Thoracic aorta (tissue), 2 donors: ENCODE data around the gene POR. TPM values are rescaled to one million over a fixed set of nuclear protein-coding genes. Genes with fewer than 3 reads are reported as not detected.
"Not testable (repeated sequence)": the region's sequence is repeated elsewhere in the genome, so short reads cannot be mapped to it uniquely, and the experiment has no call there.

Experiments used
- ATAC-seq: fragments of 150-250 bp; one replicate; pipeline ENCODE4 v1.8.0; 2017; ENCODE audit warnings: low read depth; ENCODE audit not compliant: insufficient number of reproducible peaks, low FRiP score
- DNase-seq: peaks from one replicate; pipeline ENCODE4 v3.0.0-alpha.2; 2020; ENCODE audit warnings: low spot score
- H3K27ac ChIP-seq, 2 donors: fragments of 200-600 bp; sonication (generic); 1 replicate in 1 of 2; 2 replicates in 1 of 2; pipeline ENCODE4 v1.5.1; 2016; ENCODE audit warnings: mild to moderate bottlenecking in 2 of 2, moderate library complexity in 2 of 2
- H3K27me3 ChIP-seq: fragments of 200-600 bp; sonication (generic); replicated peaks from 2 replicates; pipeline ENCODE4 v1.6.0; 2016; ENCODE audit warnings: mild to moderate bottlenecking; ENCODE audit not compliant: insufficient read depth
- H3K36me3 ChIP-seq: fragments of 200-600 bp; sonication (generic); one replicate; pipeline ENCODE4 v1.5.1; 2016
- H3K4me1 ChIP-seq, 2 donors: fragments of 200-600 bp; sonication (generic); 1 replicate in 1 of 2; 2 replicates in 1 of 2; pipeline versions ENCODE4 v1.5.1 to v1.6.0; 2016; ENCODE audit warnings: low read depth in 2 of 2, mild to moderate bottlenecking in 1 of 2; ENCODE audit not compliant: control insufficient read depth in 1 of 2
- H3K4me3 ChIP-seq: fragments of 200-600 bp; sonication (generic); 2 replicates; pipeline ENCODE4 v1.5.1; 2016; ENCODE audit warnings: mild to moderate bottlenecking
- H3K9me3 ChIP-seq: fragments of 200-600 bp; sonication (generic); 2 replicates; pipeline ENCODE4 v1.5.1; 2016
- total RNA-seq, 2 donors: library from RNA; depleted of rRNA; stranded (reverse); fragments of >200 nt; gene quantifications; one replicate each; pipeline versions ENCODE4 v1.1.0 to v1.2.3, GENCODE V29; 2016
- TF ChIP-seq, protein P1 (sequence below): fragments of 200-600 bp; sonication (generic); IDR thresholded peaks from one replicate; pipeline ENCODE4 v1.5.1; 2019; ENCODE audit warnings: antibody characterized with exemption

POR gene
- total RNA-seq, 2 donors from 2014 or later: 70.1 to 77.4 TPM

DNA sequence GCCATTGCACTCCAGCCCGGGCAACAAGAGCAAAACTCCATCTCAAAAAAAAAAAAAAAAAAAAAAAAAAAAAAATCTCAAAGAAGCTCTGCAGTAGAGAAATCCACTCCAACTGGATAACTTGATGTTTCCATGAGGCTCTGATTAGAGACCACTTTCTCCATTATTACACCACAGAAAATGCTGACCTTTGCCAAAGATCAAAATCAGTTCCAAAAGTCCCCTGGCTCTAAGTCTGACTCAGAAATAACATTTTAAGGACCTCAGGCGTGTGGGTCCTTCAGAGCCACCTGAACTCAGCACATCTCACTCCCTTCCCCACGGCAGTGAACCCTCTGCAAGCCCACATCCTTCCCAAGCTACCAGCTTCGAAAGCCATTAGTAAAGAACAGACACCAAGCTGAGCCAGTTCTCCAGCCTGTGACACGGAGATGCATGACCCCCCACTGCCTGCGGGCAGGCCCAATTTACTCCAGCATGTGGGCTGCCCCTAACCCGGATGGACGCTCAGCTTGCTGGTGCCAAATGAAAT lies 93.3 kb downstream of the POR start:
- Histone ChIP-seq H3K27ac (no peak overlapping the region), H3K36me3 (peaks cover 7% of the 10 kb centered on the region), H3K4me1 (peaks cover 28 to 31% of the 10 kb centered on the region in 2 donors), H3K27me3 (no peaks in the 10 kb centered on the region), H3K9me3 (no peaks in the 10 kb centered on the region), H3K4me3 (no peak overlapping the region)
- DNase-seq (no peak), ATAC-seq (no peak)
- TF ChIP-seq, protein P1, sequence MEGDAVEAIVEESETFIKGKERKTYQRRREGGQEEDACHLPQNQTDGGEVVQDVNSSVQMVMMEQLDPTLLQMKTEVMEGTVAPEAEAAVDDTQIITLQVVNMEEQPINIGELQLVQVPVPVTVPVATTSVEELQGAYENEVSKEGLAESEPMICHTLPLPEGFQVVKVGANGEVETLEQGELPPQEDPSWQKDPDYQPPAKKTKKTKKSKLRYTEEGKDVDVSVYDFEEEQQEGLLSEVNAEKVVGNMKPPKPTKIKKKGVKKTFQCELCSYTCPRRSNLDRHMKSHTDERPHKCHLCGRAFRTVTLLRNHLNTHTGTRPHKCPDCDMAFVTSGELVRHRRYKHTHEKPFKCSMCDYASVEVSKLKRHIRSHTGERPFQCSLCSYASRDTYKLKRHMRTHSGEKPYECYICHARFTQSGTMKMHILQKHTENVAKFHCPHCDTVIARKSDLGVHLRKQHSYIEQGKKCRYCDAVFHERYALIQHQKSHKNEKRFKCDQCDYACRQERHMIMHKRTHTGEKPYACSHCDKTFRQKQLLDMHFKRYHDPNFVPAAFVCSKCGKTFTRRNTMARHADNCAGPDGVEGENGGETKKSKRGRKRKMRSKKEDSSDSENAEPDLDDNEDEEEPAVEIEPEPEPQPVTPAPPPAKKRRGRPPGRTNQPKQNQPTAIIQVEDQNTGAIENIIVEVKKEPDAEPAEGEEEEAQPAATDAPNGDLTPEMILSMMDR: no peak

DNA sequence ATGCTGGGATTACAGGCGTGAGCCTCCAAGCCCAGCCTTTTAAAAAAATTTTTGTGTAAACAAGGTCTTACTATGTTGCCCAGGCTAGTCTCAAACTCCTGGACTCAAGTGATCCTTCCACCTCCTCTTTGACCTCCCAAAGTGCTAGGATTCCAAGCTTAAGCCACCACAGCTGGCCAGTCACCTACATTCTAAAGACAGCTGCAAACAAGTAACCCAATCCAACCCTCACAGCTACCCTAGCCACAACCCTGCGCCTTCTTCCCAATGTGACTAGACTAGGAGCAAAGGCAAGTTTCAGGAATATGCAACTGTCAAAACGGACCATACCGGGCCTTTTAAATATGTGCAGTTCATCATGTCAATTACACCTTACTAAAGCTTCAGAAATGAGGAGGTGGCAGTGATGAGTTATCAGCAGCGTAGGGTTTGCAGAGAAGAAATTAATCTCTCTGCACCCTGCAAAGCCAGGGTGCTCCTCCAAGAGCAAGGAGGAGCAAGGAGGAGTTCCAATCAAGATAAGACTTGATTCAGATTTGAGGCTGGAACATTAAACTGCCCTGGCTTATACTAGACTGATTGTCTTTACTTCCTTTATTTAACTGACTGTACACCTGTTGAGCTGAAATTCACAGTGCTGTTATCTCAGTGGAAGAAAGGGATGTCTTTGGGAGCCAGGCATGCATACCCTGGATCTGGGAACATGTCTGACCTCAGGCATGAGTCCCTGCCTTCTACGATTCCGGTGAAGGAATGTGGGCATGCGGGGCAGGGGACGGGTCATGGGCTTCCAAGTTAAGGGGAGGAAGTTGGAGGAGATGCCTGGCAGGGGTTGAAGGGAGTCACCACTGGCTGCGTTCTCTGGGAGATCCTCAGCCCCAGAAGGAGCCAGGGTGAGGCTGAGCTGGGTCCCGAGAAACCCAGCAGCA lies 95.0 kb downstream of the POR start:
- ATAC-seq (no peak), DNase-seq (no peak)
- TF ChIP-seq, protein P1: no peak

DNA sequence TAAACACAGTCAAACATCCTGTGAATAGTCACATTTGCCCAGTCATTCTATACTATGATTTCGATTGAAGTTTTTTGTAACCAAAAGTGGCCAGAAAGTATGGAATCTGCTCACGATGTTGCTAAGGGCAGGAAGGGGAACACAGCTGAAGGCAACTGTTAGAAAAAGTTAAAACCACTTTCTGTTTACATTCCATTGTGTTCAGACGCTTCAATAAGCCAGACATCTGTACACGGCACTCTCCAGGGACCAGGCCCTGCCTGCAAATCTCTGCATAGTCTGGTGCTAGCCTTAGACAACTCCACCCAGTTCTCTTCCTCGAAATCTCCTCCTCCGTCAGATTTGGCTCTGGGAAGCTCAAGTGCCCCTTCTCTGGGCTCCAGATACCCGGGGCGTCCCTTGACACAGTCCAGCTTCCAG lies 96.5 kb downstream of the POR start:
- no peak for DNase-seq
- ATAC-seq: peak; percentile 64
- peaks cover 28 to 31% of the 10 kb centered on the region in 2 donors for H3K4me1 ChIP-seq
- peak overlapping the region; percentile 75 to 79 for H3K27ac ChIP-seq
- H3K36me3 ChIP-seq: no peaks in the 10 kb centered on the region
- no peaks in the 10 kb centered on the region for H3K9me3 ChIP-seq
- H3K27me3 ChIP-seq: no peaks in the 10 kb centered on the region
- TF ChIP-seq, protein P1: no peak
- peak overlapping the region; percentile 45 for H3K4me3 ChIP-seq

More for the DNA sequence above, 95.0 kb downstream of the POR start:
- Histone ChIP-seq H3K9me3 (no peaks in the 10 kb centered on the region), H3K27me3 (no peaks in the 10 kb centered on the region), H3K4me1 (peaks cover 28 to 31% of the 10 kb centered on the region in 2 donors), H3K27ac (peak overlapping the region; percentile 75 to 79), H3K36me3 (no peaks in the 10 kb centered on the region), H3K4me3 (no peak overlapping the region)

DNA sequence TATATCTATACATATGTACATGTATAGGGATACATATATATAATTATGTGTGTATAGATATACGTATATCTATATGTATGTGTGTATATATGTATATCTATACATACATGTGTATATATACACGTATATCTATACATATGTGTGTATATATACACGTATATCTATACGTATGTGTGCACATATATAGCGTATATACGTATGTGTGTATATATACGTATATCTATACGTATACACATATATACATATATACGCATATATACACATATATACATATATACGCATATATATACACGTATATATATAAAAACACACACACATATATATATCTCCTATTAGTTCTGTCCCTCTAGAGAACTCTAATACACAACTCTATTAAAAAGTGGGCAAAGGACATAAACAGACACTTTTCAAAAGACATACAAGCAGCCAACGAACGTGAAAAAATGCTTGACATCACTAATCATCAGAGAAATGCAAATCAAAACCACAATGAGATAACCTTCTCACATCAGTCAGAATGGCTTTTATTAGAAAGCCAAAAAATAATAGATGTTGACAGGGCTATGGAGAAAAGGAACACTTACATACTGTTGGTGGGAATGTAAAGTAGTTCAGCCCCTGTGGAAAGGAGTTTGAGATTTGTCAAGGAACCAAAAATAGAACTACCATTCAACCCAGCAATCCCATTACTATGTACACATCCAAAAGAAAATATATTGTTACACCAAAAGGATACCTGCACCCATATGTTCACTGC lies 101.4 kb downstream of the POR start:
- TF ChIP-seq, protein P1: no peak
- Histone ChIP-seq H3K36me3 (no peaks in the 10 kb centered on the region), H3K27ac (no peak overlapping the region), H3K4me1 (peaks cover 8 to 10% of the 10 kb centered on the region in 2 donors), H3K9me3 (no peaks in the 10 kb centered on the region), H3K4me3 (no peak overlapping the region), H3K27me3 (no peaks in the 10 kb centered on the region)
- ATAC-seq (no peak), DNase-seq (no peak)

DNA sequence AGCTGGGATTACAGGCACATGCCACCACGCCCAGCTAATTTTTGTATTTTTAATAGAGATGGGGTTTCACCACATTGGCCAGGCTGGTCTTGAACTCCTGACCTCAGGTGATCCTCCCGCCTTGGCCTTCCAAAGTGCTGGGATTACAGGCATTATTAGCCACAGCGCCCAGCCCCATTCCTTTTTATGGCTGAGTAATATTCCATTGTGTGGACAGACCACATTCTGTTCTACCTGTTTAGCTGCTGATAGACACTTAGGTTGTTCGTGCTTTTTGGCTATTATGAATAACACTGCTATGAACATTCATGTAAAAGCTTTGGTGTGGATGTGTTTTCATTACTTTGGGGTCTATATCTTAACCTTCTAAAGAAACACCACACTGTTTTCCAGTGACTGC lies 103.6 kb downstream of the POR start:
- DNase-seq, H3K9me3 ChIP-seq, H3K27me3 ChIP-seq, H3K36me3 ChIP-seq, H3K4me3 ChIP-seq, H3K4me1 ChIP-seq, ATAC-seq, H3K27ac ChIP-seq: not testable (repeated sequence)
